GM23248 (cell line): Measurements from ENCODE around the gene CDC45. TPM values are rescaled to one million over a fixed set of nuclear protein-coding genes. Genes with fewer than 3 reads are reported as not detected.

ENCODE experiments used
- DNase-seq: peaks from one replicate; pipeline ENCODE4 v3.0.0-alpha.2; 2015
- H2AFZ ChIP-seq: fragments of 200-600 bp; sonication (generic); 2 replicates; pipeline ENCODE4 v1.6.1; 2016; ENCODE audit warnings: antibody characterized with exemption
- H3F3A ChIP-seq: fragments of 200-600 bp; sonication (generic); 2 replicates; pipeline ENCODE4 v1.6.1; 2016; ENCODE audit warnings: mild to moderate bottlenecking, antibody characterized with exemption, mixed run types; ENCODE audit not compliant: insufficient read depth
- H3K27ac ChIP-seq: fragments of 200-600 bp; sonication (generic); 2 replicates; pipeline ENCODE4 v1.5.1; 2016; ENCODE audit warnings: mild to moderate bottlenecking
- H3K27me3 ChIP-seq: fragments of 200-600 bp; sonication (generic); replicated peaks from 2 replicates; pipeline ENCODE4 v1.6.1; 2016; ENCODE audit warnings: mild to moderate bottlenecking; ENCODE audit not compliant: insufficient read depth
- H3K36me3 ChIP-seq: fragments of 200-600 bp; sonication (generic); 2 replicates; pipeline ENCODE4 v1.6.1; 2016; ENCODE audit warnings: low read depth, mild to moderate bottlenecking
- H3K4me1 ChIP-seq: fragments of 200-600 bp; sonication (generic); 2 replicates; pipeline ENCODE4 v1.6.1; 2016; ENCODE audit warnings: mild to moderate bottlenecking; ENCODE audit not compliant: insufficient read depth
- H3K4me2 ChIP-seq: fragments of 200-600 bp; sonication (generic); one replicate; pipeline ENCODE4 v1.6.1; 2016; ENCODE audit warnings: mild to moderate bottlenecking; ENCODE audit not compliant: unreplicated experiment
- H3K4me3 ChIP-seq: fragments of 200-600 bp; sonication (generic); 2 replicates; pipeline ENCODE4 v1.5.1; 2016; ENCODE audit warnings: mild to moderate bottlenecking
- H3K79me2 ChIP-seq: fragments of 200-600 bp; sonication (generic); 2 replicates; pipeline ENCODE4 v1.6.1; 2016; ENCODE audit warnings: mild to moderate bottlenecking; ENCODE audit not compliant: insufficient read depth
- H3K9ac ChIP-seq: fragments of 200-600 bp; sonication (generic); 2 replicates; pipeline ENCODE4 v1.6.1; 2016; ENCODE audit warnings: mild to moderate bottlenecking
- H3K9me2 ChIP-seq: fragments of 200-600 bp; sonication (generic); 2 replicates; pipeline ENCODE4 v1.6.1; 2016; ENCODE audit warnings: mixed run types, mild to moderate bottlenecking, moderate library complexity; ENCODE audit not compliant: insufficient read depth
- H3K9me3 ChIP-seq: fragments of 200-600 bp; sonication (generic); one replicate; pipeline ENCODE4 v1.6.1; 2017; ENCODE audit warnings: low read depth
- H4K20me1 ChIP-seq: fragments of 200-600 bp; sonication (generic); 2 replicates; pipeline ENCODE4 v1.6.0; 2016; ENCODE audit not compliant: insufficient read depth
- EZH2 ChIP-seq: fragments of 200-600 bp; sonication (generic); IDR thresholded peaks from 2 replicates; pipeline ENCODE4 v1.6.1; 2018; ENCODE audit warnings: antibody characterized with exemption, mild to moderate bottlenecking; ENCODE audit not compliant: insufficient read depth, poor library complexity, severe bottlenecking
- EZH2phosphoT487 ChIP-seq: fragments of 200-600 bp; sonication (generic); IDR thresholded peaks from 2 replicates; pipeline ENCODE4 v1.6.1; 2018; ENCODE audit warnings: antibody characterized with exemption, moderate library complexity, mild to moderate bottlenecking, low read depth; ENCODE audit not compliant: insufficient read depth
- WGBS, 2 experiments: methylation state at CpG; one replicate each; pipeline ENCODE4 v1.1.6; 2015 to 2017; ENCODE audit warnings: low lambda C conversion rate in 2 of 2, low coverage in 1 of 2; ENCODE audit errors: missing lambda C conversion rate in 2 of 2; 5-methylcytosine and 5-hydroxymethylcytosine counted together
- in situ Hi-C: fragments of 300-500 bp; cut with MboI; formaldehyde crosslinking; loops from 2 replicates; pipeline ENCODE4 v1.15.0; 2020
- polyA plus RNA-seq: library from polyadenylated mRNA; unstranded; fragments of >200 nt; fragmentation: Nextera tagmentation; extraction: Ambion mirVana; gene quantifications from 2 replicates; pipeline ENCODE4 v1.2.1, GENCODE V29; 2016
- total RNA-seq: library from RNA; depleted of rRNA; stranded (reverse); fragments of >200 nt; shearing (Covaris generic); gene quantifications from 2 replicates; pipeline ENCODE4 v1.2.3, GENCODE V29; 2014

The CDC45 gene
- total and polyA plus RNA-seq, 2 experiments from 2014 or later: 9.5 to 10.1 TPM

GRCh38 chr22:19536564-19536963 is 56.8 kb downstream of the CDC45 start:
- H2AFZ ChIP-seq: no peak overlapping the region
- H3K79me2 ChIP-seq: no peaks in the 10 kb centered on the region
- peaks cover 21% of the 10 kb centered on the region; the same call in 1 of the 2 replicates for H3K27me3 ChIP-seq
- in situ Hi-C loops: no loop called here
- no peak overlapping the region for H3K4me3 ChIP-seq
- no peak for DNase-seq
- H3K4me2 ChIP-seq: no peak overlapping the region
- H3K9me3 ChIP-seq: no peaks in the 10 kb centered on the region
- H4K20me1 ChIP-seq: no peaks in the 10 kb centered on the region
- WGBS, 2 experiments: 59 to 71% methylated on average over 7 to 9 of the region's 9 CpGs
- no peaks in the 10 kb centered on the region for H3K4me1 ChIP-seq
- no peaks in the 10 kb centered on the region for H3F3A ChIP-seq
- no peaks in the 10 kb centered on the region for H3K36me3 ChIP-seq
- no peak for TF ChIP-seq EZH2phosphoT487
- no peak for TF ChIP-seq EZH2
- H3K9me2 ChIP-seq: no peaks in the 10 kb centered on the region
- H3K27ac ChIP-seq: no peak overlapping the region
- no peak overlapping the region for H3K9ac ChIP-seq

GRCh38 chr22:19537941-19538488 is 58.3 kb downstream of the CDC45 start:
- in situ Hi-C loops: no loop called here
- Histone ChIP-seq H3K9me2 (no peaks in the 10 kb centered on the region), H3K36me3 (no peaks in the 10 kb centered on the region), H3K4me2 (no peak overlapping the region), H3K27ac (no peak overlapping the region), H4K20me1 (no peaks in the 10 kb centered on the region), H3K9me3 (no peaks in the 10 kb centered on the region), H3F3A (no peaks in the 10 kb centered on the region), H3K27me3 (peaks cover 21% of the 10 kb centered on the region; the same call in 1 of the 2 replicates), H2AFZ (no peak overlapping the region), H3K4me1 (no peaks in the 10 kb centered on the region), H3K4me3 (no peak overlapping the region), H3K79me2 (no peaks in the 10 kb centered on the region), H3K9ac (no peak overlapping the region)
- 76 to 78% methylated on average over 4 to 5 of the region's 5 CpGs for WGBS, 2 experiments
- DNase-seq: no peak
- TF ChIP-seq EZH2phosphoT487: no peak
- TF ChIP-seq EZH2: no peak

- Histone ChIP-seq H3K9me2 (no peaks in the 10 kb centered on the region), H3K4me3 (no peak overlapping the region), H3K79me2 (no peaks in the 10 kb centered on the region), H2AFZ (no peak overlapping the region), H3K4me2 (no peak overlapping the region), H3K9ac (no peak overlapping the region), H3F3A (no peaks in the 10 kb centered on the region), H3K9me3 (no peaks in the 10 kb centered on the region), H4K20me1 (no peaks in the 10 kb centered on the region), H3K36me3 (no peaks in the 10 kb centered on the region), H3K27ac (no peak overlapping the region), H3K27me3 (peaks cover 21% of the 10 kb centered on the region), H3K4me1 (no peaks in the 10 kb centered on the region)
- no peak for TF ChIP-seq EZH2phosphoT487
- in situ Hi-C loops: no loop called here
- no peak for DNase-seq
These were observed 60.7 kb downstream of the CDC45 start for GRCh38 chr22:19540394-19540793.

- H3K9me3 ChIP-seq: no peaks in the 10 kb centered on the region
- H3K4me2 ChIP-seq: no peak overlapping the region
- no peak for TF ChIP-seq EZH2
- no peak for TF ChIP-seq EZH2phosphoT487
- 59 to 63% methylated on average over 15 to 16 of the region's 16 CpGs for WGBS, 2 experiments
- no peaks in the 10 kb centered on the region for H3K79me2 ChIP-seq
- peaks cover 11% of the 10 kb centered on the region for H3K27me3 ChIP-seq
- no peak for DNase-seq
- in situ Hi-C loops: no loop called here
- no peak overlapping the region for H2AFZ ChIP-seq
- H3K9me2 ChIP-seq: no peaks in the 10 kb centered on the region
- no peak overlapping the region for H3K27ac ChIP-seq
- no peaks in the 10 kb centered on the region for H3F3A ChIP-seq
- no peak overlapping the region for H3K9ac ChIP-seq
- no peaks in the 10 kb centered on the region for H4K20me1 ChIP-seq
- no peak overlapping the region for H3K4me3 ChIP-seq
- no peaks in the 10 kb centered on the region for H3K4me1 ChIP-seq
- H3K36me3 ChIP-seq: no peaks in the 10 kb centered on the region
These were observed 64.4 kb downstream of the CDC45 start for GRCh38 chr22:19543970-19544708.
